Vagina (tissue), 2 donors: ENCODE measurements around the gene METTL21C.

Experiments
- POLR2A ChIP-seq, 2 donors: fragments of 450-650 bp; IDR thresholded peaks; one replicate each; pipeline ENCODE4 v1.6.1; 2017; ENCODE audit warnings: antibody characterized with exemption in 2 of 2, mild to moderate bottlenecking in 2 of 2, moderate library complexity in 2 of 2
- TF ChIP-seq, protein P1 (sequence below), 3 experiments: fragments of 450-650 bp in 2 of 3; fragments of 200-600 bp in 1 of 3; sonication (generic) in 1 of 3; IDR thresholded peaks; one replicate each; pipeline ENCODE4 v1.5.1; 2017 to 2019; ENCODE audit warnings: antibody characterized with exemption in 3 of 3, mild to moderate bottlenecking in 2 of 3, moderate library complexity in 2 of 3

DNA sequence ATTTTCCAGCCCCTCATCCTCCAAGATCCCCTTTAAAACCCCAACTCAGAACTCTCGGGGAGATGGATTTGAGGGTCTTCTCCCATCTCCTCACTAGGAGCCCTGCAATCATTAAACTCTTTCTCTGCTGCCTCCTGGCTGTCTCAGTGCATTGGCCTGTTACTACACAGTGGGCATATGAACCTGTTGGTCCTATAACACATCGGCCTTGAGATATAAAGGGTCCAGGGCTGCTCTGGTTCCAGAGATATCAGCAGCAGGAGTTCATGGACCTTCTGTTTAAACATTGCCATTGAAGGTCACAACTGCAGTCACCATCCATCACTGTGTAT lies 3.8 kb upstream of the METTL21C start:
- TF ChIP-seq, protein P1, sequence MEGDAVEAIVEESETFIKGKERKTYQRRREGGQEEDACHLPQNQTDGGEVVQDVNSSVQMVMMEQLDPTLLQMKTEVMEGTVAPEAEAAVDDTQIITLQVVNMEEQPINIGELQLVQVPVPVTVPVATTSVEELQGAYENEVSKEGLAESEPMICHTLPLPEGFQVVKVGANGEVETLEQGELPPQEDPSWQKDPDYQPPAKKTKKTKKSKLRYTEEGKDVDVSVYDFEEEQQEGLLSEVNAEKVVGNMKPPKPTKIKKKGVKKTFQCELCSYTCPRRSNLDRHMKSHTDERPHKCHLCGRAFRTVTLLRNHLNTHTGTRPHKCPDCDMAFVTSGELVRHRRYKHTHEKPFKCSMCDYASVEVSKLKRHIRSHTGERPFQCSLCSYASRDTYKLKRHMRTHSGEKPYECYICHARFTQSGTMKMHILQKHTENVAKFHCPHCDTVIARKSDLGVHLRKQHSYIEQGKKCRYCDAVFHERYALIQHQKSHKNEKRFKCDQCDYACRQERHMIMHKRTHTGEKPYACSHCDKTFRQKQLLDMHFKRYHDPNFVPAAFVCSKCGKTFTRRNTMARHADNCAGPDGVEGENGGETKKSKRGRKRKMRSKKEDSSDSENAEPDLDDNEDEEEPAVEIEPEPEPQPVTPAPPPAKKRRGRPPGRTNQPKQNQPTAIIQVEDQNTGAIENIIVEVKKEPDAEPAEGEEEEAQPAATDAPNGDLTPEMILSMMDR (IDR thresholded peaks at IDR 0.05): no peak
- TF ChIP-seq POLR2A (IDR thresholded peaks at IDR 0.05): no peak
